CD4-positive, alpha-beta memory T cell (primary cell): ENCODE measurements around the gene TMEM134. TPM values are rescaled to one million over a fixed set of nuclear protein-coding genes. Genes with fewer than 3 reads are reported as not detected.

Experiments
- CTCF ChIA-PET: fragments of 350-600 bp; sonication (Branson Sonifier 250); formaldehyde crosslinking; loops from one replicate; lab custom pipeline; 2021; ENCODE audit warnings: inconsistent platforms; ENCODE audit not compliant: partially characterized antibody; lab: Charles Lee
- POLR2A ChIA-PET: fragments of 350-600 bp; sonication (Branson Sonifier 250); formaldehyde crosslinking; loops from one replicate; lab custom pipeline; 2021; ENCODE audit not compliant: partially characterized antibody; lab: Charles Lee
- DNase-seq, 5 donors: peaks; one replicate each; pipeline versions ENCODE4 v3.0.0 to v3.0.0-alpha.2; 2020 to 2022; ENCODE audit warnings: mixed read lengths in 1 of 5
- H3K27ac ChIP-seq: one replicate; pipeline ENCODE4 v1.7.0; 2013; ENCODE audit warnings: low read depth, low read length
- H3K27me3 ChIP-seq: 2 replicates; pipeline ENCODE4 v1.7.0; 2013; ENCODE audit warnings: mild to moderate bottlenecking, low read length, moderate library complexity; ENCODE audit not compliant: insufficient read depth
- H3K36me3 ChIP-seq: 2 replicates; pipeline ENCODE4 v1.7.0; 2013; ENCODE audit warnings: mild to moderate bottlenecking, low read length, moderate library complexity; ENCODE audit not compliant: insufficient read depth
- H3K4me1 ChIP-seq: 2 replicates; pipeline ENCODE4 v1.7.0; 2013; ENCODE audit warnings: mild to moderate bottlenecking, low read length, moderate library complexity; ENCODE audit not compliant: insufficient read depth
- H3K4me3 ChIP-seq, 2 donors: one replicate each; pipeline ENCODE4 v1.7.0; 2013; ENCODE audit warnings: low read length in 2 of 2, mild to moderate bottlenecking in 1 of 2
- H3K9me3 ChIP-seq, 2 donors: one replicate each; pipeline ENCODE4 v1.7.0; 2013; ENCODE audit warnings: low read length in 2 of 2, control low read depth in 1 of 2; ENCODE audit not compliant: control insufficient read depth in 1 of 2
- H3K27ac Mint-ChIP-seq, 7 donors: one replicate each; pipeline ENCODE4 v1.8.0; 2020 to 2021; ENCODE audit warnings: mixed read lengths in 7 of 7, mild to moderate bottlenecking in 6 of 7, inconsistent platforms in 3 of 7, moderate library complexity in 3 of 7
- H3K27me3 Mint-ChIP-seq, 2 donors: one replicate each; pipeline ENCODE4 v1.8.0; 2020 to 2021; ENCODE audit warnings: mixed read lengths in 2 of 2
- H3K36me3 Mint-ChIP-seq, 2 donors: one replicate each; pipeline ENCODE4 v1.8.0; 2020 to 2021; ENCODE audit warnings: mixed read lengths in 2 of 2, inconsistent platforms in 1 of 2, mild to moderate bottlenecking in 1 of 2
- H3K4me1 Mint-ChIP-seq, 4 donors: one replicate each; pipeline ENCODE4 v1.8.0; 2020 to 2021; ENCODE audit warnings: mixed read lengths in 4 of 4, mild to moderate bottlenecking in 1 of 4
- H3K4me3 Mint-ChIP-seq, 8 donors: one replicate each; pipeline ENCODE4 v1.8.0; 2020 to 2021; ENCODE audit warnings: mixed read lengths in 8 of 8, mild to moderate bottlenecking in 7 of 8, moderate library complexity in 6 of 8, inconsistent platforms in 3 of 8
- H3K9me3 Mint-ChIP-seq, 8 donors: one replicate each; pipeline ENCODE4 v1.8.0; 2020 to 2021; ENCODE audit warnings: mixed read lengths in 8 of 8, mild to moderate bottlenecking in 5 of 8, inconsistent platforms in 3 of 8, moderate library complexity in 1 of 8
- intact Hi-C: fragments of 100-400 bp; cut with micrococcal nuclease; formaldehyde crosslinking; loops from one replicate; pipeline ENCODE4 v1.15.1; 2023
- polyA plus RNA-seq, 2 donors: library from polyadenylated mRNA; unstranded; fragments of 300-500 nt; fragmentation: Illumina TruSeq; gene quantifications; one replicate each; pipeline ENCODE4 v1.2.3, GENCODE V29; 2021
- total RNA-seq, 2 experiments: library from RNA; stranded (reverse); gene quantifications; one replicate each; pipeline ENCODE4 v1.2.3, GENCODE V29; 2021

The TMEM134 gene
- total and polyA plus RNA-seq, 4 experiments from 2014 or later = 90.1 to 162 (median 126) TPM

GRCh38 chr11:67436459-67437081 lies 32.5 kb downstream of the TMEM134 start:
- ChIA-PET POLR2A (interaction anchor here (0.9 to 31.8 kb wide), 23 partner anchors 8 to 1821 kb away, joined by 3 to 2262 read pairs (median 7); partner anchors contain the start of genes AIP, CABP4, CARNS1 and CDK2AP2), CTCF (interaction anchor here (1.0 to 5.0 kb wide), 9 partner anchors 8 to 45 kb away, joined by 3 to 65 read pairs (median 6); partner anchors contain the start of genes PPP1CA, RAD9A, RPS6KB2 and TBC1D10C)
- Histone ChIP-seq H3K27me3 (no peaks in the 10 kb centered on the region), H3K4me3 (peak overlapping the region; percentile 80 to 81), H3K9me3 (no peaks in the 10 kb centered on the region), H3K27ac (peak overlapping the region; percentile 78), H3K4me1 (peaks cover 79% of the 10 kb centered on the region), H3K36me3 (peaks cover 35% of the 10 kb centered on the region)
- Mint-ChIP-seq H3K36me3 (peaks cover 17 to 44% of the 10 kb centered on the region in 2 donors), H3K4me1 (peaks cover 46 to 79% (median 58%) of the 10 kb centered on the region in 4 donors), H3K4me3 (peak overlapping the region; percentile 96 to 99 (median 97)), H3K27ac (peak overlapping the region; percentile 89 to 98 (median 96)), H3K9me3 (peaks cover 0 to 7% (median 0%) of the 10 kb centered on the region in 8 donors), H3K27me3 (no peaks in the 10 kb centered on the region)
- intact Hi-C loops = loop anchor here (1.0 to 2.0 kb wide), 6 partner anchors 8 to 48 kb away; partner anchors contain the start of genes RPS6KB2 and TMEM134
- DNase-seq = peak in 3 of 5 donors; percentile 53 to 77 (median 56)

- peak in 1 of 5 donors; percentile 25 for DNase-seq
These were observed 33.2 kb downstream of the TMEM134 start for GRCh38 chr11:67435727-67436458.

GRCh38 chr11:67435031-67435726 lies 33.9 kb downstream of the TMEM134 start:
- H3K27me3 ChIP-seq = no peaks in the 10 kb centered on the region
- Mint-ChIP-seq H3K36me3 (peaks cover 17 to 44% of the 10 kb centered on the region in 2 donors), H3K4me1 (peaks cover 39 to 68% (median 52%) of the 10 kb centered on the region in 4 donors), H3K9me3 (peaks cover 0 to 7% (median 0%) of the 10 kb centered on the region in 8 donors), H3K27ac (peak overlapping the region; percentile 83 to 95 (median 91)), H3K4me3 (peak overlapping the region; percentile 80 to 97 (median 90)), H3K27me3 (no peaks in the 10 kb centered on the region)
- peaks cover 73% of the 10 kb centered on the region for H3K4me1 ChIP-seq
- H3K27ac ChIP-seq = peak overlapping the region; percentile 78
- no peak for DNase-seq
- peak overlapping the region in 1 of 2 donors; percentile 81 for H3K4me3 ChIP-seq
- ChIA-PET CTCF (interaction anchor here (1.6 to 5.0 kb wide), 2 partner anchors 15 to 27 kb away, joined by 4 to 21 read pairs; no protein-coding TSS in a partner anchor), POLR2A (interaction anchor here (0.9 to 31.8 kb wide), 8 partner anchors 17 to 81 kb away, joined by 3 to 2262 read pairs (median 160); partner anchors contain the start of genes AIP, CABP4, CARNS1 and CORO1B)
- H3K36me3 ChIP-seq = peaks cover 38% of the 10 kb centered on the region
- intact Hi-C loops = no loop called here
- H3K9me3 ChIP-seq = no peaks in the 10 kb centered on the region

More at GRCh38 chr11:67435727-67436458, 33.2 kb downstream of the TMEM134 start:
- H3K27ac Mint-ChIP-seq = peak overlapping the region; percentile 89 to 98 (median 95)
- peak overlapping the region; percentile 78 for H3K27ac ChIP-seq
- peaks cover 79% of the 10 kb centered on the region for H3K4me1 ChIP-seq
- H3K4me3 ChIP-seq = peak overlapping the region; percentile 80 to 81
- POLR2A ChIA-PET = interaction anchor here (0.9 to 31.8 kb wide), 16 partner anchors 7 to 180 kb away, joined by 3 to 2262 read pairs (median 18); partner anchors contain the start of genes AIP, CABP4, CARNS1 and CDK2AP2
- H3K4me1 Mint-ChIP-seq = peaks cover 43 to 73% (median 56%) of the 10 kb centered on the region in 4 donors
- H3K36me3 Mint-ChIP-seq = peaks cover 17 to 44% of the 10 kb centered on the region in 2 donors
- H3K27me3 ChIP-seq = no peaks in the 10 kb centered on the region
- intact Hi-C loops = loop anchor here (2.0 kb wide), 1 partner anchor 33 kb away; no protein-coding TSS in a partner anchor
- peaks cover 0 to 7% (median 0%) of the 10 kb centered on the region in 8 donors for H3K9me3 Mint-ChIP-seq
- H3K36me3 ChIP-seq = peaks cover 38% of the 10 kb centered on the region
- CTCF ChIA-PET = interaction anchor here (1.6 to 5.0 kb wide), 4 partner anchors 16 to 33 kb away, joined by 4 to 65 read pairs (median 30); partner anchors contain the start of genes PPP1CA, TBC1D10C and TMEM134
- H3K27me3 Mint-ChIP-seq = no peaks in the 10 kb centered on the region
- H3K9me3 ChIP-seq = no peaks in the 10 kb centered on the region
- peak overlapping the region; percentile 96 to 99 (median 97) for H3K4me3 Mint-ChIP-seq

GRCh38 chr11:67434395-67434881 lies 34.6 kb downstream of the TMEM134 start:
- H3K27ac ChIP-seq = peak overlapping the region; percentile 78
- Mint-ChIP-seq H3K36me3 (peaks cover 17 to 41% of the 10 kb centered on the region in 2 donors), H3K9me3 (peaks cover 0 to 7% (median 0%) of the 10 kb centered on the region in 8 donors), H3K27me3 (no peaks in the 10 kb centered on the region), H3K4me3 (peak overlapping the region; percentile 50 to 84 (median 66)), H3K4me1 (peaks cover 32 to 66% (median 46%) of the 10 kb centered on the region in 4 donors), H3K27ac (peak overlapping the region; percentile 27 to 90 (median 82))
- peak overlapping the region in 1 of 2 donors; percentile 81 for H3K4me3 ChIP-seq
- no peaks in the 10 kb centered on the region for H3K27me3 ChIP-seq
- H3K36me3 ChIP-seq = peaks cover 38% of the 10 kb centered on the region
- no peaks in the 10 kb centered on the region for H3K9me3 ChIP-seq
- ChIA-PET POLR2A (interaction anchor here (0.9 to 31.8 kb wide), 5 partner anchors 16 to 71 kb away, joined by 3 to 2262 read pairs (median 704); partner anchors contain the start of genes AIP, CABP4, CARNS1 and CORO1B), CTCF (no interaction called here)
- peak in 1 of 5 donors; percentile 34 for DNase-seq
- peaks cover 73% of the 10 kb centered on the region for H3K4me1 ChIP-seq
- intact Hi-C loops = no loop called here

- no peak overlapping the region for H3K4me3 ChIP-seq
- H3K27me3 ChIP-seq = no peaks in the 10 kb centered on the region
- DNase-seq = peak in 1 of 5 donors; percentile 21
- ChIA-PET CTCF (interaction anchor here (0.7 to 1.4 kb wide), 2 partner anchors 32 to 40 kb away, joined by 3 read pairs; partner anchors contain the start of gene PPP1CA), POLR2A (interaction anchor here (0.8 to 31.8 kb wide), 8 partner anchors 15 to 194 kb away, joined by 3 to 2262 read pairs (median 142); partner anchors contain the start of genes AIP, CABP4, CARNS1 and CORO1B)
- peaks cover 26 to 65% (median 44%) of the 10 kb centered on the region in 4 donors for H3K4me1 Mint-ChIP-seq
- H3K36me3 ChIP-seq = peaks cover 38% of the 10 kb centered on the region
- peaks cover 0 to 7% (median 0%) of the 10 kb centered on the region in 8 donors for H3K9me3 Mint-ChIP-seq
- peak overlapping the region; percentile 78 for H3K27ac ChIP-seq
- H3K4me1 ChIP-seq = peaks cover 73% of the 10 kb centered on the region
- H3K4me3 Mint-ChIP-seq = peak overlapping the region; percentile 50 to 69 (median 66)
- intact Hi-C loops = no loop called here
- peak overlapping the region; percentile 53 to 90 (median 82) for H3K27ac Mint-ChIP-seq
- peaks cover 17 to 37% of the 10 kb centered on the region in 2 donors for H3K36me3 Mint-ChIP-seq
- H3K9me3 ChIP-seq = no peaks in the 10 kb centered on the region
- H3K27me3 Mint-ChIP-seq = no peaks in the 10 kb centered on the region
These were observed 35.3 kb downstream of the TMEM134 start for GRCh38 chr11:67433536-67434394.
